ENCODE results near the gene RNU5D-1.
"Not testable (repeated sequence)": the region's sequence is repeated elsewhere in the genome, so short reads cannot be mapped to it uniquely, and the experiment has no call there.

RNU5D-1 gene

GRCh38 chr1:44730741-44731512, at the start of gene RNU5D-1:
RNU5D-1 (minus strand) TSS chr1:44731170.
- peak; percentile 96 for DNase-seq

DNA sequence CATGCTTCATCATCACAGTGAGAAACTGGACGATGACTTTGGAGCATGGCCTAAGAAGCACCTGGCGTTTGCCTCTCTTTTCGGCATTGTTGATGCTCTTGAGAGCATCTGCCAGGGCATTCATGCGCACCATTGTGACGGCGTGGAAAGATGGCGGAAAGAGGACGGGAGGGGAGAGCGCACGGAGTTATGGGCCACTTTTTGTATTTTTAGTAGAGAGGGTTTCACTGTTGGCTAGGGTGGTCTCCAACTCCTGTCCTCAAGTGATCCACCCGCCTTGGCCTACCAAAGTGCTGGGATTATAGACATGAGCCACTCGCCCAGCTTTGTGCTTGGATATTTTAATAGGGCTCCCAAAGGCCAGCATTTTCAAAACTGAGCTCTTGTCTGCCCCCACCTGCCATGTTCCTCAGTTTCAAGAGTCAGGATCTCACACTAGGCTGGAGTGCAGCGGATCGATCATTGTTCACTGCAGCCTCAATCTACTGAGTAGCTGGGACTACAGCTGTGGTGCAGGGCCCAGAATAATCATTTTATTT, 49.7 kb upstream of the RNU5D-1 start:
- DNase-seq: no peak

DNA sequence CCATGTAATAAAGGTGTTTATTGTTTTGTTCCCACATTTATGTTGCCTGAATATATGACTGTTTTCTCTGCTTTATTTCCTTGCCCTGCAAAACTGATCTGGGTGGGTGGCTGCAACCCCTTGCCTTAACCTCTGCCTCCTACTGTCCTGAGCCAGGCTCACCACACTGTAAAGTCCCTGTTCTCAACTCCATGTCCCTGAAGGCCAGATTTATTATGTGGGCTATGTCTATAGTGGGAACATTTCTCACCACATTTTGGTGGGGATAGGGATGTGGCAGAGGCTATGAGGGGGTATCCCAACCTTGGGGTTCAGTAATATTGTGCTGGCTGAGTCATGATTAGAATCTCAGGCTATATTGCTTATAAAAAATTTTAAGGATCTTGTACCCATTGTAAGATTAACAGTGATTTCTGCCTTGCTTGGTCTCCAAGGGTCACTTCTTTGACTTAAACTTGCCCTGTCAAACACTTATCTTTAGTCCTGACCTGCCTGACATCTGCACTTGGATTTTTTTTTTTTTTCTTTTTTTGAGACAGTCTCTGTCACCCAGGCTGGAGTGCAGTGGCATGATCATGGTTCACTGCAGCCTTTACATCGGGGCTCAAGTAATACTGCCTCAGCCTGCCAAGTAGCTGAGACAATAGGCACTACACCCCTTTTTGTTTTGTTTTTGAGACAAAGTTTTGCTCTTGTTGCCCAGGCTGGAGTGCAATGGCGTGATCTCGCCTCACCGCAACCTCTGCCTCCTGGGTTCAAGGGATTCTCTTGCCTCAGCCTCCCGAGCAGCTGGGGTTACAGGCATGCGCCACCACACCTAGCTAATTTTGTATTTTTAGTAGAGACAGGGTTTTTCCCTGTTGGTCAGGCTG, 48.0 kb upstream of the RNU5D-1 start:
- DNase-seq: no peak

- DNase-seq: no peak
These were observed 47.1 kb upstream of the RNU5D-1 start for GRCh38 chr1:44777969-44778635.

- no peak for DNase-seq
These were observed 46.6 kb upstream of the RNU5D-1 start for GRCh38 chr1:44777547-44777946.

GRCh38 chr1:44776730-44777068, 45.7 kb upstream of the RNU5D-1 start:
- no peak for DNase-seq

DNA sequence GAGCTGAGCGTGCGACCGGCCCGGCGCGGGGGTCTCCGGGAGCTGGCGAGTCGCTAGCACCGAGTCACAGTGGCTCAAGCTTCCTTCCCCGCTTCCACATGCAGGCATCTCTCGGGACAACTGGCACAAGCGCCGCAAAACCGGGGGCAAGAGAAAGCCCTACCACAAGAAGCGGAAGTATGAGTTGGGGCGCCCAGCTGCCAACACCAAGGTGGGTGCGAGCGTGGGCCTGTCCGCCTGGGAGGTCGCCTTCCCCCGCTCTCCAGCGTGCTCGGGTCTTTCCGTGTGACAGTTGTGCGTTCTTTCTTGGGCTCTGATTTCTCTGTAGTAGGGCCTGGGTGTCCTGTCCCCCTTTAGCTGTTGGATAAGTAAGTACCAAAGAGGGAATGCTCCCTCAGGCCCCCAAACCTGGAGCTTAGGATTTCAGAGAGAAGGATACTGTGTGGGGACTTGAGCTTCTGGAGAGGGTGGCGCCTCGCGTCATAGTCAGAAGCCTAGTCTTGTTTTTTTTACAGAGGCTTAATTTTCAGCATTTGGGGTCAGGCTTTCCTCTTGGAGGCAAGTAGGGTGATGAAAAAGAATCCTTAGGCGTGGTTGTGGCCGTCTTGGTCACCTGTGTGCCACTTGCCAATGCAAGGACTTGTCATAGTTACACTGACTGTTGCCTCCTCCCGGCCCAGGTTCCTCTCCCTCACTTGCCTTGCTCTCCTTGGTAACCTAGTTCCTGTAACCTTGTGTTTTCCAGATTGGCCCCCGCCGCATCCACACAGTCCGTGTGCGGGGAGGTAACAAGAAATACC, 45.2 kb upstream of the RNU5D-1 start:
- peak; percentile 60 for DNase-seq

- peak; percentile 93 for DNase-seq
These were observed 44.3 kb upstream of the RNU5D-1 start, which contains the start of gene RPS8 for GRCh38 chr1:44775078-44775929. RPS8 (plus strand) TSS chr1:44775540; CDS start chr1:44775597, 57 bp downstream.

DNA sequence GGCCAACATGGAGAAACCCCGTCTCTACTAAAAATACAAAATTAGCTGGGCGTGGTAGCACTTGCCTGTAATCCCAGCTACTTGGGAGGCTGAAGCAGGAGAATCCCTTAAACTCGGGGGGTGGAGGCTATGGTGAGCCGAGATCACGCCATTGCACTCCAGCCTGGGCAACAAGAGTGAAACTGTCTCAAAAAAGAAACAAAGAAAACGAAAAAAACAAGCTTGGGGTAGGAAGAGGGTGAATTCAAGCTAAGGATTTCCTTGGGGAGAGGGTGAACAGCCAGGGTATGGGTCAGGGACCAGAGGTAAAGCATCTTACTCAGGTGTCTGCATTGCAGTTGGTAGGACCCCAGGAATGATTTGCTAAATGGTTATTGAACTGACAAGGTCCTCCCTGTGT, 35.5 kb upstream of the RNU5D-1 start:
- not testable (repeated sequence) for DNase-seq

GRCh38 chr1:44760876-44761275, 29.9 kb upstream of the RNU5D-1 start:
- no peak for DNase-seq

- no peak for DNase-seq
These were observed 28.1 kb upstream of the RNU5D-1 start for GRCh38 chr1:44759077-44759476.

DNA sequence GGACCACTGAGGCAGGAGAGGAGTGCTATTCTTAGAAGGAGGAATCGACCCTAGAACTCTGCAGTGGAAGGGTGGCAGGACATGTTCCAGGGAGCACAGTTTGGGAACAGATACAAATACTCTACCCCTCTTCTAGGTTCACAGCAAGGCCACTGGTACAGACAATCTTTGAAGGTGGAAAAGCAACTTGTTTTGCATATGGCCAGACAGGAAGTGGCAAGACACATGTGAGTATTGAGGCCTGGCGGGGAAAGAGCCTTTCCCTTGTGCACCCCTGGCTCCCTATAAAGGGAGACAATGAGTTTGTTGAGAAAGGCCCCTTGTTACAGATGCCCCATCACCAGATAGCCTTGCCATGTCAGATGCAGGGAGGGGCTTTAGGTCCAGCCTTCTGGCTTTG, 26.4 kb upstream of the RNU5D-1 start:
- DNase-seq: no peak

GRCh38 chr1:44747878-44748277, 16.9 kb upstream of the RNU5D-1 start:
- DNase-seq: no peak

DNA sequence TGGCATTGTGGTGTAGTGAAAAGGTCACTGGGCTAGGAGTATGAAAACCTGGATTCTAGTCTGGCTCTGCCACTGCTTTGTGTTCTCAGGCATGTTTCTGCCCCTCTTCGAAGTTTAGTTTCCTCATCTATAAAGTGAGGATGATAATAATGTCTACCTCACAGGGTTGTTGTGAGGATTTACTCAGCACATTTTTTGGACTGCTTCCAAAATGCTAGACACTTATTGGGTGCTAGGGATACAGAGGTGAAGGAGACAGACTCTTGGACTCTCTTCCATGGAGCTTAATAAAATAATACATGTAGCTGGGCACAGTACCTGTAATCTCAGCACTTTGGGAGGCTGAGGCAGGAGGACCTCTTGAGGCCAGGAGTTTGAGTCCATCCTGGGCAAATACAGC, 12.2 kb upstream of the RNU5D-1 start:
- no peak for DNase-seq

DNA sequence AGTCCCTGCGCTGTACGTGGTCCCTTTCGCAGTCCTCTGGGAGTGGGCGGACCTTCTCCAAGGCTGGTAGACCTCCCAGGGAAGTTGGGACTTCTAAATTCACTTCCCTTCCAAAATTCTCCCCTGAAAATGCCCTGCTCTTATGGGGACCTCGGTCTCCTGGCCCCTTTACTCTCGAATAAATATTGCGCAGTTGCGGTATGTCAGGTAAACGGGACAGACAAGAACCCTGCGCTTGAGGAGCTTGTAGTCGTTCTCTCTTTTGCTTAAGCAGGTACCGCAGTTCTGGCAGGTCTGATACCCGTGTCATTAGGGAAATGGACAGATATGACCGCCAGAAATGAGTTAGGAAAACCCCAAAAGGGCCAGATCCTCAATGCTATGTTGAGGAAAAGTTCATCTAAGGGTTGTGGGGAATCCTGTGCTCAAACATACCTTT, 9.2 kb upstream of the RNU5D-1 start:
- DNase-seq: no peak

DNA sequence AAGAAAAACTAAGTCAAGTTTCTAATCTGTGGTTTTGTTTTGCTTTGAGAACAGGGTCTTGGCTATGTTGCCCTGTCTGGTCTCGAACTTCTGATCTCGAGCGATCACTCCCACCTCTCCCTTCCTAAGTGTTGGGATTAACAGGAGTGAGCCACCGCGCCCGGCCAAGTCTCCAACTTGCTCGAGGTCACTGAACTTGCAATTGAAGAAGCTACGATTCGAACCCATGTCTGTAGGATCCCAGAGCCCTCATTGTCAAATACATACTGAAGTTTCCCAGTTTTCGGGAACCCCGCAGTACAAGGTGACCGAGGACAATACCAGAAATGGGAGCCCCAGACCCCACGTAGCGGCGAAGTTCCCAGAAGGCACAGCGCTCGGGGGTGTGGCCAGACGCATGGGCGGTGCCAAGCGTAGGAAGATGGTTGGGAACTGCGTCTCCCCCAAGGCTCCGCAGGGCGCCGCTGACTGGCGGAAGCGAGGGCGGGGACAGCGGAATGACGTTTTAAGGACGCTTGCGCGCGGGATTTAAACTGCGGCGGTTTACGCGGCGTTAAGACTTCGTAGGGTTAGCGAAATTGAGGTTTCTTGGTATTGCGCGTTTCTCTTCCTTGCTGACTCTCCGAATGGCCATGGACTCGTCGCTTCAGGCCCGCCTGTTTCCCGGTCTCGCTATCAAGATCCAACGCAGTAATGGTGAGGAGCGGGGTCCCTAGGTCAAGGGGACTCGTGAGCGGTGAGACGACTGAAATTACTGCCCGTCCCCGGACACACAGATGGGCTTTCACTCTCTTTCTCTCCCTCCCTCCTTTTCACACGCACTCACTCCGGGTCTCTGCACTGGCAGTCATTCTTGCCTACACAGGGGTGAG, 8.6 kb upstream of the RNU5D-1 start, which contains the start of gene KIF2C:
Gene KIF2C, plus strand, starts transcription at position 531 of the 872 bp plus-strand sequence. Its CDS starts 96 bp downstream, at position 627.
- peak; percentile 97 for DNase-seq

GRCh38 chr1:44738953-44739306, 8.0 kb upstream of the RNU5D-1 start:
- DNase-seq: not testable (repeated sequence)

DNA sequence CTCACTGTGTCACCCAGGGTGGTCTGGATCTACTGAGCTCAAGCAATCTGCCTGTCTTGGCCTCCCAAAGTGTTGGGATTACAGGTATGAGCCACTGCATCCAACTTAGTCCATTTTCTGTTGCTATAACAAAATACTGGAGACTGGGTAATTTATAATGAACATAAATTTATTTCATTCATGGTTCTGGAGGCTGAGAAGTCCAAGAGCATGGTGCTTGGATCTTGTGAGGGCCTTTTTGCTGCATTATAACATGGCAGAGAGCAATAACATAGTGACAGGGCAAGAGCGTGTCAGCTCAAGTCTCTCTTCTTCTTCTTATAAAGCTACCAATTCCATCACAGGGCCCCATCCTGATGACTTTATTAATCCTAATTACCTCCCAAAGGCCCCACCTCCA, 5.0 kb upstream of the RNU5D-1 start:
- no peak for DNase-seq

GRCh38 chr1:44733784-44734183, 2.8 kb upstream of the RNU5D-1 start:
- no peak for DNase-seq

DNA sequence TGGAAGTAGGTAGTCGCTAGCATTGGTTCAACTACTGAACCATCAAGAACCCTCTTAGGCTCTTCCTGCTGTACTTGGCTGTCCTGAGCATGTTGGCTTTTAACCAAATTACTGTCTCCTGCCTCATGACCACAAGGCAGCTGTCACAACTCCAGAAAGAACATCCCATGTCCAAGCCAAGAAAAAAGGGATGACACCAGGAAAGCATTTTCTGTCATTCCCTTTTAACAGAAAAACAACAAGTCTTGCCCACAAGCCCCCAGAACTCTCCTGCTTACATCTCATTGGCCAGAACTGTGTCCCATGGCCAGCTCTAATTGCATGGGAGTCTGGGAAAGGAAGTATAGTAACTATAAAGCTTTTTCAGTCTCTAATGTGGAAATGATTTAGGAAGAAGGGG, 2.4 kb upstream of the RNU5D-1 start:
- DNase-seq: no peak

Measured in CD4-positive, alpha-beta T cell treated with Interleukin-17A for 1 hour (primary cell).